ENCODE measurements around the gene RETREG2.

RETREG2 gene

GRCh38 chr2:219177552-219178376 lies at the start of gene RETREG2:
Gene RETREG2 (plus strand): TSS chr2:219178275. CDS start chr2:219178353, 78 bp downstream.
- DNase-seq, result no peak

GRCh38 chr2:219128396-219128795 lies 49.7 kb upstream of the RETREG2 start:
- no peak for DNase-seq

- DNase-seq, result no peak
Observed at GRCh38 chr2:219129589-219129988, 48.5 kb upstream of the RETREG2 start.

- no peak for DNase-seq
Observed at GRCh38 chr2:219131327-219131726, 46.7 kb upstream of the RETREG2 start.

- DNase-seq, result no peak
Observed at GRCh38 chr2:219131744-219132143, 46.3 kb upstream of the RETREG2 start.

GRCh38 chr2:219133976-219134375 lies 44.1 kb upstream of the RETREG2 start:
- DNase-seq, result no peak

- DNase-seq, result no peak
Observed at GRCh38 chr2:219140722-219141121, 37.4 kb upstream of the RETREG2 start.

GRCh38 chr2:219142329-219142728 lies 35.7 kb upstream of the RETREG2 start:
- DNase-seq, result no peak

- DNase-seq, result no peak
Observed at GRCh38 chr2:219149667-219150066, 28.4 kb upstream of the RETREG2 start.

GRCh38 chr2:219155054-219155644 lies 22.9 kb upstream of the RETREG2 start:
- no peak for DNase-seq

GRCh38 chr2:219157396-219157795 lies 20.7 kb upstream of the RETREG2 start:
- no peak for DNase-seq

GRCh38 chr2:219158025-219158424 lies 20.1 kb upstream of the RETREG2 start:
- no peak for DNase-seq

- no peak for DNase-seq
Observed at GRCh38 chr2:219158586-219158985, 19.5 kb upstream of the RETREG2 start.

GRCh38 chr2:219159771-219160185 lies 18.3 kb upstream of the RETREG2 start:
- no peak for DNase-seq

- DNase-seq, result peak; percentile 86
Observed at GRCh38 chr2:219160186-219161017, 17.7 kb upstream of the RETREG2 start, which contains the start of gene NHEJ1. Gene NHEJ1 (minus strand): TSS chr2:219160815. CDS start chr2:219158362, 2,453 bp downstream.

- no peak for DNase-seq
Observed at GRCh38 chr2:219161097-219161496, 17.0 kb upstream of the RETREG2 start.

- no peak for DNase-seq
Observed at GRCh38 chr2:219163156-219163555, 14.9 kb upstream of the RETREG2 start.

GRCh38 chr2:219165058-219165911 lies 12.8 kb upstream of the RETREG2 start:
- no peak for DNase-seq

- DNase-seq, result no peak
Observed at GRCh38 chr2:219167997-219168396, 10.1 kb upstream of the RETREG2 start.

- no peak for DNase-seq
Observed at GRCh38 chr2:219168526-219168925, 9.5 kb upstream of the RETREG2 start.

GRCh38 chr2:219168932-219169331 lies 9.1 kb upstream of the RETREG2 start:
- no peak for DNase-seq

- DNase-seq, result no peak
Observed at GRCh38 chr2:219169930-219170654, 8.0 kb upstream of the RETREG2 start, which contains the start of gene SLC23A3. Gene SLC23A3 (minus strand): TSS chr2:219170029. CDS start chr2:219169984, 45 bp downstream.

All from cortex of kidney (tissue), 1 donor.